Smooth muscle cell of the umbilical artery (primary cell): Measurements from ENCODE around the gene TRPC6. TPM values are rescaled to one million over a fixed set of nuclear protein-coding genes. Genes with fewer than 3 reads are reported as not detected.

Experiments
- total RNA-seq: library from RNA; depleted of rRNA; stranded (reverse); fragments of >200 nt; gene quantifications from 2 replicates; pipeline ENCODE4 v1.2.3, GENCODE V29; 2014

The TRPC6 gene
- not detected in 2 replicates for total RNA-seq

GRCh38 chr11:101583251-101584128 is at the start of gene TRPC6:
TRPC6 (minus strand) TSS chr11:101584007; CDS start chr11:101583503, 504 bp downstream.

